ENCODE data around the gene GLT1D1. TPM values are rescaled to one million over a fixed set of nuclear protein-coding genes. Genes with fewer than 3 reads are reported as not detected.
"Not testable (repeated sequence)": the region's sequence is repeated elsewhere in the genome, so short reads cannot be mapped to it uniquely, and the experiment has no call there.

The GLT1D1 gene
- total RNA-seq, 1 donor from 2014 or later, result not detected

DNA sequence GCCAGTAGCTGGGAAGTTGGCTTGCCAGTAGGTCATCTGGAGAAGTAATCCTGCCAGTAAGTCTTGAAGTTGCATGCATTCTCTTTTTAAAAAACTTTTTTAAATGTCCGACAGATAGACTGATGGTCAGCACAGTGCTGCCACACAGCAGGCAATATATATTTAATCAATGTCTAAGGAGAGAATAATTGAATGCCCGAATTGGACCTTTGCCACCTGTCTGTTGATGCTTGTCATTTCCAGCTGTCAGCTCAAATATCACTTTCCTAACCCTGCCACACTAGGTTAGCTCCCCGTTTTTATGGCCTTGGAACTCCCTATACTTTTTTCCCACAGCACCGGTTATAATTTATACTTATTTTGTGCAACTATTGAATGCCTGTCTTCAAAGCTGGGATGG, 27.4 kb upstream of the GLT1D1 start:
- Histone ChIP-seq H3K27me3 (ENCODE audit: control insufficient read depth, insufficient read depth, low read length) (no peaks in the 10 kb centered on the region), H3K36me3 (ENCODE audit: control insufficient read depth, insufficient read depth, low read length) (peaks cover 2% of the 10 kb centered on the region), H3K4me3 (ENCODE audit: low read depth, low read length) (no peak overlapping the region)
- FAIRE-seq (no peak), DNase-seq (ENCODE audit: low read depth) (no peak)
- no peak for TF ChIP-seq CTCF (IDR thresholded peaks at IDR 0.05; ENCODE audit: insufficient read depth, low read length, severe bottlenecking)

GRCh38 chr12:128827724-128828123, 25.6 kb upstream of the GLT1D1 start:
- FAIRE-seq, result no peak
- DNase-seq (ENCODE audit: low read depth), result no peak
- no peak for TF ChIP-seq CTCF (IDR thresholded peaks at IDR 0.05; ENCODE audit: insufficient read depth, low read length, severe bottlenecking)
- Histone ChIP-seq H3K36me3 (ENCODE audit: control insufficient read depth, insufficient read depth, low read length) (no peaks in the 10 kb centered on the region), H3K27me3 (ENCODE audit: control insufficient read depth, insufficient read depth, low read length) (no peaks in the 10 kb centered on the region), H3K4me3 (ENCODE audit: low read depth, low read length) (no peak overlapping the region)

GRCh38 chr12:128829861-128830504, 23.3 kb upstream of the GLT1D1 start:
- Histone ChIP-seq H3K36me3 (ENCODE audit: control insufficient read depth, insufficient read depth, low read length) (no peaks in the 10 kb centered on the region), H3K27me3 (ENCODE audit: control insufficient read depth, insufficient read depth, low read length) (no peaks in the 10 kb centered on the region), H3K4me3 (ENCODE audit: low read depth, low read length) (no peak overlapping the region)
- FAIRE-seq (peak; percentile 50), DNase-seq (ENCODE audit: low read depth) (peak; percentile 5)
- no peak for TF ChIP-seq CTCF (IDR thresholded peaks at IDR 0.05; ENCODE audit: insufficient read depth, low read length, severe bottlenecking)

DNA sequence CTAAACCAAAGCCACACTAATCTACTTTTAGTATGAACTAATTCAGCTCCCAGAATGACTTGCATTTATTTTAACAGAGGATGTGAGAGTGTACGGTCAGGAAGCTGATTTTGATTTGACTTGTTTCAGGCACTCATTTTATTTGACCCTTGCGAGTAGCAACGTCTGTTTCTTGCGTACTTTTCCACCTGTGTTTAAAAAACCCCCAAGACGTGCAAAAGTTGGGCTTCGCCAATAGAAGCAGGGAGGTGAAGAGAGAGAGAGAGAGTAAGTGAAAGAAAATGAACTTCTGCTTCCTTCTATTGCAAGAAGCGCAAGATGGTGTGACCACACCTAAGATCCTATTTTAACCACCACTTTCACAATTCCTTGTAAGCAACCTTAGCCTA, 22.8 kb upstream of the GLT1D1 start:
- no peak overlapping the region for H3K4me3 ChIP-seq (ENCODE audit: low read depth, low read length)
- H3K36me3 ChIP-seq (ENCODE audit: control insufficient read depth, insufficient read depth, low read length), result no peaks in the 10 kb centered on the region
- no peak for DNase-seq (ENCODE audit: low read depth)
- FAIRE-seq, result no peak
- H3K27me3 ChIP-seq (ENCODE audit: control insufficient read depth, insufficient read depth, low read length), result no peaks in the 10 kb centered on the region
- TF ChIP-seq CTCF (IDR thresholded peaks at IDR 0.05; ENCODE audit: insufficient read depth, low read length, severe bottlenecking), result no peak

DNA sequence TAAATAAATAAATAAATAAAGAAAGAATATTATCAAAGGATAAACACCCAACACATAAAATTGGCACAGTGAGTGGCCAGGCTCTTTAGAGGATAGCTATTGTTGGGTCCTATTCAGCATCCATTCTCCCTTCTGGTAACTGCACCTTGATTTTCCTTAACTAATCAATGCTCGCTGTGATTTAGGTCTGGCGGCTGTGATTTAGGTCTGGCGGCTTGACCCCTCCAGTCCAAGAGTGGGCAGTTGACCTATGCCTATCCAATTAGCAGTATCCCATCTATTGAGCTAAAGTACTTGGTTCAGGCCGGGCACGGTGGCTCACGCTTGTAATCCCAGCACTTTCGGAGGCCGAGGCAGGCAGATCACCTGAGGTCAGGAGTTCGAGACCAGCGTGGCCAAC, 19.9 kb upstream of the GLT1D1 start:
- FAIRE-seq (no peak), DNase-seq (ENCODE audit: low read depth) (no peak)
- Histone ChIP-seq H3K27me3 (ENCODE audit: control insufficient read depth, insufficient read depth, low read length) (no peaks in the 10 kb centered on the region), H3K36me3 (ENCODE audit: control insufficient read depth, insufficient read depth, low read length) (no peaks in the 10 kb centered on the region), H3K4me3 (ENCODE audit: low read depth, low read length) (no peak overlapping the region)
- no peak for TF ChIP-seq CTCF (IDR thresholded peaks at IDR 0.05; ENCODE audit: insufficient read depth, low read length, severe bottlenecking)

DNA sequence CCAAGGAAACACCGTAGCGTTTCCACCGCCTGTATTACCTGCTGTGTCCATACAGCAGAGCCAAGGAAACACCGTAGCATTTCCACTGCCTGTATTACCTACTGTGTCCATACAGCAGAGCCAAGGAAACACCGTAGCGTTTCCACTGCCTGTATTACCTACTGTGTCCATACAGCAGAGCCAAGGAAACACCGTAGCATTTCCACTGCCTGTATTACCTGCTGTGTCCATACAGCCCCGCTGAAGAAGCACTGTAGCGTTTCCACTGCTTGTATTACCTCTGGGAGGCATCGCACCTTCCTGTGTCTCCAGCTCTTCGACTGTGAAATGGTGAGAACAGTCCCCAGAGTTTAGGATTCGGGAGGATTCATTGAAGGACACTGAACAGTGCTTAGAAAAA, 13.4 kb upstream of the GLT1D1 start:
- FAIRE-seq; H3K27me3 ChIP-seq (ENCODE audit: control insufficient read depth, insufficient read depth, low read length): not testable (repeated sequence)

More for the DNA sequence above, 13.4 kb upstream of the GLT1D1 start:
- DNase-seq (ENCODE audit: low read depth); H3K4me3 ChIP-seq (ENCODE audit: low read depth, low read length); H3K36me3 ChIP-seq (ENCODE audit: control insufficient read depth, insufficient read depth, low read length): not testable (repeated sequence)

Measured in bronchial epithelial cell (primary cell).